ENCODE measurements around the gene RPP14.

Gene RPP14

GRCh38 chr3:58345457-58345856 is 39.4 kb downstream of the RPP14 start:
- Mint-ChIP-seq H3K9me3 (peaks cover 3% of the 10 kb centered on the region), H3K36me3 (peaks cover 24% of the 10 kb centered on the region), H3K4me3 (no peak overlapping the region), H3K27ac (no peak overlapping the region), H3K27me3 (no peaks in the 10 kb centered on the region), H3K4me1 (peaks cover 31% of the 10 kb centered on the region)
- CTCF ChIA-PET, result no interaction called here
- DNase-seq, result no peak

- no peak overlapping the region for H3K27ac Mint-ChIP-seq
- no peak for DNase-seq
- H3K27me3 Mint-ChIP-seq, result no peaks in the 10 kb centered on the region
- peaks cover 3% of the 10 kb centered on the region for H3K9me3 Mint-ChIP-seq
- CTCF ChIA-PET, result no interaction called here
- peaks cover 25% of the 10 kb centered on the region for H3K36me3 Mint-ChIP-seq
- peaks cover 34% of the 10 kb centered on the region for H3K4me1 Mint-ChIP-seq
- no peak overlapping the region for H3K4me3 Mint-ChIP-seq
These were observed 40.3 kb downstream of the RPP14 start for GRCh38 chr3:58346368-58346767.

GRCh38 chr3:58347984-58348383 is 41.9 kb downstream of the RPP14 start:
- H3K27me3 Mint-ChIP-seq, result no peaks in the 10 kb centered on the region
- peaks cover 49% of the 10 kb centered on the region for H3K4me1 Mint-ChIP-seq
- no peak for DNase-seq
- H3K9me3 Mint-ChIP-seq, result peaks cover 3% of the 10 kb centered on the region
- H3K27ac Mint-ChIP-seq, result no peak overlapping the region
- peaks cover 29% of the 10 kb centered on the region for H3K36me3 Mint-ChIP-seq
- CTCF ChIA-PET, result interaction anchor here (5.2 kb wide), 1 partner anchor 14 kb away, joined by 45 read pairs; the partner anchor contains the start of gene PXK
- H3K4me3 Mint-ChIP-seq, result no peak overlapping the region

DNA sequence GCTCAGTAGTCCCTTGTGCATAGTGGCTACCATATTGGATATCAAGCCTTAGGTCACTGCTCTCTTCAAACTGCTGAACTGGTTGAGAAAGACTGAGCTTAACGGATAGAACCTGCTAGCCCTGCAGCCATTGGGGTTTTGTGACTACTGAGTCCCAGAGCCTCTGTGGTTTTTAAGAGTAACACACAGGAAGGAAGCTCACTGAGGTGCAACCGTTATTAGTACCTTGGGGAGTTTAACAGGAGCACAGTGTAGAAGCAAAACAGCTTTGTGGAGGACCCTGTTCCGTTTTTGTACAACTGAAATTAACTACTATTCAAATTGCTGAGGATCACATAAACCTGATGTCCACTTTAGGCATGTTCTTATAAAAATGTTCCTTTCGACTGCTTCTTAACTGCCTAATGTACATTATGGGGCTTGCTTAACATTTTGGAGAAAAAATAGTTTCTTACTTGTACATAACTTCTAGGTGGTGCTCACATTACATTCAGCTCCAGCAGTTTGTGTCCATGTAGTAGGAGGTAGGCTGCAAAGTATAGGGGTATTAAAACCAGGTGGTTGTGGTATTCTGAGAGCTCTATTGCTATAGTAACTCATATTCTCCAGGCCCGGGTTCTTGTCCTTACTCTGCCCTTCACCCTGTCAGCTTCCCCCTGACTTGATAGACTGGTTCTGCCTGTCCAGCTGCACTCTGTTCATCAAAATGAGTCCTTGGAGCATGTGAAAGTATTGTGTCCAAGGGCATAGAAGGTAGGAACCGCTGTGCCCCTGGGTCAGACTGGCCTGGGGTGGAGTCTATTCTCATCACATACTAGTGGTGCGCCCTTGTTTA is 44.0 kb downstream of the RPP14 start:
- CTCF ChIA-PET, result interaction anchor here (0.7 to 5.2 kb wide), 7 partner anchors 16 to 83 kb away, joined by 3 to 45 read pairs (median 4); partner anchors contain the start of genes HTD2, PDHB, PXK and RPP14
- H3K4me1 Mint-ChIP-seq, result peaks cover 65% of the 10 kb centered on the region
- H3K27ac Mint-ChIP-seq, result peak overlapping the region; percentile 45
- no peaks in the 10 kb centered on the region for H3K27me3 Mint-ChIP-seq
- DNase-seq, result no peak
- H3K9me3 Mint-ChIP-seq, result peaks cover 3% of the 10 kb centered on the region
- no peak overlapping the region for H3K4me3 Mint-ChIP-seq
- peaks cover 33% of the 10 kb centered on the region for H3K36me3 Mint-ChIP-seq

DNA sequence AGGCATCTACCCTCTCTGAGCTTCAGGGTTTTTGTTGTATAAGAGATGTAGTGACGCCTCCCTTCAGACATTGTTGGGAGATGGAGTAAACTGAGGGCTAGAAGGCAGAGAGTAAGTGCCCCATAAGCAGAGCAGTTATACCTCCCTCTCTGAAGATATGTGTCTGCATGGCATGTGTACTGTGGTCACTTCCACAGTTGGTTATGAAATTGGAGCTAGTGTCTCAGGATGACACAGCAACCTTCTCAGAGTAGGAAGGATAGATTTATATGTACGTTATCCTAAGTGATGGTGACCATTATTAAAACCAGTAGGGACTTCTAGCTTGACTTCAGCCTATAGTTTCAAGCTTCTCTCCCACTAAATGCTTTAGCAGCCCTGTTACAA is 44.6 kb downstream of the RPP14 start:
- CTCF ChIA-PET, result interaction anchor here (1.3 to 5.2 kb wide), 4 partner anchors 16 to 64 kb away, joined by 3 to 45 read pairs (median 10); partner anchors contain the start of gene PXK
- H3K4me3 Mint-ChIP-seq, result no peak overlapping the region
- H3K27ac Mint-ChIP-seq, result peak overlapping the region; percentile 63

DNA sequence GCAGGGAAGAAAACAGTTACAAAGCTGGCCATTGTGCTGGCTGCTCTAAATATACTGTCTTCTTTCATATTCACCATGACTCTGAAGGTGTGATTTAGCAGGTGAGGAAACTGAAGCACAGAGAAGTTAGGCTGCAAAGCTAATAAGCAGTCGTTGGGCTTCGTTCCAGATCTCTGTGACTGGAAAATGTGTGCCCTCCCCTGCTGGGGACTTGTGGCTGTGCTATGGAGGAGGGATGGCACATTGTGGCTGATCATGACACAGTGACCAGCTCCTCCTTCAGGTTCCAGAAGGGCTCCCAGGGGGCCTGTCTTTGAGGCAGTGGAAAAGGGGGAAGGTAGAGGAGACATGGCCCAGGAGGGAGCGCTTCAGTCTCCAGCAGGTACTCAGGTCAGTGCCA is 45.9 kb downstream of the RPP14 start:
- no peak overlapping the region for H3K4me3 Mint-ChIP-seq
- H3K27me3 Mint-ChIP-seq, result no peaks in the 10 kb centered on the region
- H3K9me3 Mint-ChIP-seq, result peaks cover 3% of the 10 kb centered on the region
- no peak for DNase-seq
- H3K36me3 Mint-ChIP-seq, result peaks cover 33% of the 10 kb centered on the region
- peaks cover 73% of the 10 kb centered on the region for H3K4me1 Mint-ChIP-seq
- CTCF ChIA-PET, result interaction anchor here (0.8 to 5.2 kb wide), 6 partner anchors 14 to 63 kb away, joined by 3 to 45 read pairs (median 3); partner anchors contain the start of gene PXK
- H3K27ac Mint-ChIP-seq, result peak overlapping the region; percentile 25

More for the DNA sequence above, 44.6 kb downstream of the RPP14 start:
- Mint-ChIP-seq H3K4me1 (peaks cover 71% of the 10 kb centered on the region), H3K36me3 (peaks cover 33% of the 10 kb centered on the region), H3K9me3 (peaks cover 3% of the 10 kb centered on the region), H3K27me3 (no peaks in the 10 kb centered on the region)
- no peak for DNase-seq

DNA sequence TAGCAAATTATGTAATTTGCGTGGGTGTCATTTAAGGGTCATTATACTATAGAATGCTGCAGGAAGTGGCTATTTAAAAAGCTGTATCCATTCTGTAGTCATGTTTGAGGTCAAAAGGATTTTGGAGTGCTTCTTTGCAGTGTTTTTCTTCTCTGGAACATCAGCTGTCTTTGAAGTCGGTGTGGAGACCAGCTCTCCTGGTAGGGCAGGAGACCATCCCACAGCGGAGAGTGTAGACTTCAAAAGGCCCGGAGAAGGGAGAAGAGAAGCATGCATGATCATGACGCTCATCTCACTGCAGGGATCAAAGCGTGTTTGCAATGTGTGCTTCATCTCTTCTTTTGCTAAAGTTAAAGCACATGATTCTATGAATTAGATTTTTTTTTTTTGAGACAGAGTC is 46.6 kb downstream of the RPP14 start:
- CTCF ChIA-PET, result interaction anchor here (0.8 to 5.2 kb wide), 6 partner anchors 13 to 62 kb away, joined by 3 to 45 read pairs (median 3); partner anchors contain the start of gene PXK
- H3K9me3 Mint-ChIP-seq, result peaks cover 3% of the 10 kb centered on the region
- no peak for DNase-seq
- peaks cover 30% of the 10 kb centered on the region for H3K36me3 Mint-ChIP-seq
- no peak overlapping the region for H3K4me3 Mint-ChIP-seq
- peaks cover 78% of the 10 kb centered on the region for H3K4me1 Mint-ChIP-seq
- H3K27ac Mint-ChIP-seq, result peak overlapping the region; percentile 38
- no peaks in the 10 kb centered on the region for H3K27me3 Mint-ChIP-seq

DNA sequence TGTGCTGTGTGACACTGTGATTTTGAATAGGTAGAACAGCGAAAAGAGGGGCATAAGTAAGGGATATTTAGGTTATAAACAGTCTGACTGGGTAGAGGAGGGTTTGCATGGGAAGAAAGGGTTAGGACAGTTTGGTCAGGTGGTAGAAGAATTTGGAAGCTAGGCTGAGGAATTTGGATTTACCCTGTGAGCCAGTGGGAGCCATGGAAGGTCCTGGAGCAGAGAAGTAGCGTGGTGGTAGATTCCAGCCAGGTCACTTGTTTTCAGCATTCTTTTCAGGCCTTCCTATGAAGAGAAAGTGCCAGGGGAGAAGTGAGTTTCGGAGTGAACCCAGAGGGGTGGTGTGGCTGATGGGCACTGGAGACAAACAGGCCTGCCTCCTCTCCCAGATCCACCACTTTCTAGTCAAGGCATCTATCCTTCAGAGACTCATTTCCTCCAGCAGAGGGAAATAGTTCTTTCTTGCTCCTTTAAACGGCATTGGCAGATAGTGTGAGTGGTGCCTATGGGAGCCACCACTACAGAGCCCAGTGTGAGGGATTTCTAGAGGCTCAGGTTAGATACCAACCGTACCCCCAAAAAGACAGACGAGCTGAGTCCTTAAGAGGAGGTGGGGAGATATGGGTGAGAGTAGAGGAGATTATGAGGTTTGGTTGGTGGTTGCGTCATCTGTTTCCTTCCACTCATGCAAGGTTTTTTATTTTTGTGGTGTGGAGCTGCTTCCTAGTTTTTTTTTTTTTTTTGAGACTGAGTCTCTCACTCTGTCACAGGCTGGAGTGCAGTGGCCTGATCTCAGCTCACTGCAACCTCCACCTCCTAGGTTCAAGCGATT is 47.9 kb downstream of the RPP14 start:
- peaks cover 3% of the 10 kb centered on the region for H3K9me3 Mint-ChIP-seq

GRCh38 chr3:58355179-58355578 is 49.1 kb downstream of the RPP14 start:
- DNase-seq, result no peak
- peak overlapping the region; percentile 28 for H3K27ac Mint-ChIP-seq
- no peaks in the 10 kb centered on the region for H3K27me3 Mint-ChIP-seq
- H3K9me3 Mint-ChIP-seq, result no peaks in the 10 kb centered on the region
- CTCF ChIA-PET, result interaction anchor here (1.0 to 3.7 kb wide), 2 partner anchors 20 to 34 kb away, joined by 3 to 17 read pairs; no protein-coding TSS in a partner anchor
- H3K4me1 Mint-ChIP-seq, result peaks cover 69% of the 10 kb centered on the region
- peaks cover 16% of the 10 kb centered on the region for H3K36me3 Mint-ChIP-seq
- no peak overlapping the region for H3K4me3 Mint-ChIP-seq

More for the DNA sequence above, 47.9 kb downstream of the RPP14 start:
- H3K4me1 Mint-ChIP-seq, result peaks cover 81% of the 10 kb centered on the region
- no peaks in the 10 kb centered on the region for H3K27me3 Mint-ChIP-seq
- H3K27ac Mint-ChIP-seq, result peak overlapping the region; percentile 90
- peak; percentile 57 for DNase-seq
- peaks cover 22% of the 10 kb centered on the region for H3K36me3 Mint-ChIP-seq
- CTCF ChIA-PET, result interaction anchor here (0.7 to 3.7 kb wide), 4 partner anchors 19 to 184 kb away, joined by 3 to 17 read pairs (median 4); partner anchors contain the start of gene KCTD6
- peak overlapping the region; percentile 44 for H3K4me3 Mint-ChIP-seq

GRCh38 chr3:58356054-58356453 is 50.0 kb downstream of the RPP14 start:
- CTCF ChIA-PET, result interaction anchor here (0.6 to 3.7 kb wide), 3 partner anchors 21 to 67 kb away, joined by 3 to 17 read pairs (median 3); no protein-coding TSS in a partner anchor
- peaks cover 60% of the 10 kb centered on the region for H3K4me1 Mint-ChIP-seq
- H3K9me3 Mint-ChIP-seq, result no peaks in the 10 kb centered on the region
- no peak for DNase-seq
- no peak overlapping the region for H3K4me3 Mint-ChIP-seq
- H3K27ac Mint-ChIP-seq, result peak overlapping the region; percentile 24
- H3K36me3 Mint-ChIP-seq, result peaks cover 11% of the 10 kb centered on the region
- H3K27me3 Mint-ChIP-seq, result no peaks in the 10 kb centered on the region

DNA sequence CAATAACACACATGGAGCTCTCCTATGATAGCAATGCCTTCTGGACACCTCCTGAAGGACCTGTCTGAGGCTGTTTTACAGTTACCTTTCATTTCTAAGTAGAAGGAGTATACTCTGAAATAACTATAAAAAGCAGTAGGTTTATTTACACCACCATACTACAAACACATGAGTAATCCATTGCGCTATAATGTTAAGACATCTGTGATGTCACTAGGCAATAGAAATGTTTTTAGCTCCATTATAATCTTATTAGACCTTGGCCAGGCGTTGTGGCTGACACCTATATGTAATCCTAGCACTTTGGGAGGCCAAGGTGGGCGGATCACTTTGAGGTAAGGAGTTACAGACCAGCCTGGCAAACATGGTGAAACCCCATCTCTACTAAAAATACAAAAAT is 51.4 kb downstream of the RPP14 start:
- Mint-ChIP-seq H3K27ac (no peak overlapping the region), H3K4me3 (no peak overlapping the region), H3K36me3 (peaks cover 7% of the 10 kb centered on the region), H3K4me1 (peaks cover 48% of the 10 kb centered on the region), H3K27me3 (no peaks in the 10 kb centered on the region), H3K9me3 (no peaks in the 10 kb centered on the region)
- CTCF ChIA-PET, result no interaction called here
- DNase-seq, result no peak

- Mint-ChIP-seq H3K27ac (no peak overlapping the region), H3K27me3 (no peaks in the 10 kb centered on the region), H3K4me3 (no peak overlapping the region), H3K9me3 (no peaks in the 10 kb centered on the region), H3K36me3 (peaks cover 5% of the 10 kb centered on the region), H3K4me1 (peaks cover 42% of the 10 kb centered on the region)
- CTCF ChIA-PET, result no interaction called here
- no peak for DNase-seq
These were observed 52.0 kb downstream of the RPP14 start for GRCh38 chr3:58358092-58358491.

DNA sequence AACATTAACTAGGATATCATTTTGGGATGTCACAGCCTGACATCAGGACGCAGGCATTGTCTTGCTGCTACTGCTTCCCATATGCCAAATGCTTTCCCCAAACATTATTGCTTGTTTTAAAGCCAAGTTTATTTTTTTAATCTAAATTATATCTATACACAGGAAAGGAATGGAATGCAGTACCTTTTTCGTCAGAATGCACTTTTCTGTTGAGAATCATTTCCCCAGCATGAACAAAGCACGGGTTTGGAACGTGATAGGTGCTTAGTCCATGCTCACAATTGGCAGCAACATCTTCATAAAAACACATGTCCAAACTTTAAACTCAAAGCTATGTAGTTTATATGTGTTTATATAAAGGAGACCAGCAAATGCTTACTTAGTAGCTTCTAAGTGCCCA is 52.8 kb downstream of the RPP14 start:
- CTCF ChIA-PET, result no interaction called here

GRCh38 chr3:58359621-58360020 is 53.6 kb downstream of the RPP14 start:
- CTCF ChIA-PET, result no interaction called here

More for the DNA sequence above, 52.8 kb downstream of the RPP14 start:
- H3K27ac Mint-ChIP-seq, result no peak overlapping the region
- peaks cover 3% of the 10 kb centered on the region for H3K36me3 Mint-ChIP-seq
- H3K4me3 Mint-ChIP-seq, result no peak overlapping the region
- no peaks in the 10 kb centered on the region for H3K27me3 Mint-ChIP-seq
- H3K4me1 Mint-ChIP-seq, result peaks cover 35% of the 10 kb centered on the region
- no peak for DNase-seq
- H3K9me3 Mint-ChIP-seq, result no peaks in the 10 kb centered on the region

More at GRCh38 chr3:58359621-58360020, 53.6 kb downstream of the RPP14 start:
- H3K27me3 Mint-ChIP-seq, result no peaks in the 10 kb centered on the region
- no peaks in the 10 kb centered on the region for H3K9me3 Mint-ChIP-seq
- H3K27ac Mint-ChIP-seq, result no peak overlapping the region
- peaks cover 1% of the 10 kb centered on the region for H3K36me3 Mint-ChIP-seq
- peaks cover 30% of the 10 kb centered on the region for H3K4me1 Mint-ChIP-seq
- DNase-seq, result no peak
- H3K4me3 Mint-ChIP-seq, result no peak overlapping the region

Measured in activated naive CD4-positive, alpha-beta T cell treated with anti-CD3 and anti-CD28 coated beads, Interleukin-2, amount 10 ng/mL, durations not matched to agents 7 days and 5 days (primary cell).